GM12878 (cell line): ENCODE results near the gene NTM. TPM values are rescaled to one million over a fixed set of nuclear protein-coding genes. Genes with fewer than 3 reads are reported as not detected.

ENCODE experiments used
- ATAC-seq: fragments of 200-7000 bp; cut with Tn5 transposase; 3 replicates; pipeline ENCODE4 v1.9.1; 2020; ENCODE audit warnings: mild to moderate bottlenecking, moderate library complexity
- BruUV-seq: library from RNA; stranded (reverse); fragments of 400-500 nt; replicated peaks from 2 replicates; lab custom pipeline; 2021; lab: Mats Ljungman, UMichigan
- CTCF ChIA-PET: fragments of 300-600 bp; sonication (Branson Sonifier 250); formaldehyde crosslinking; extraction: SDS; loops from one replicate; lab custom pipeline; 2021; ENCODE audit warnings: inconsistent platforms; lab: Yijun Ruan, JAX
- POLR2A ChIA-PET: fragments of 350-600 bp; formaldehyde crosslinking; extraction: SDS; loops from one replicate; lab custom pipeline; 2021; ENCODE audit warnings: inconsistent platforms; lab: Charles Lee
- RAD21 ChIA-PET: fragments of 300-600 bp; sonication (Branson Sonifier 250); formaldehyde crosslinking; loops from one replicate; lab custom pipeline; 2023; ENCODE audit warnings: antibody characterized with exemption; ENCODE audit not compliant: unreplicated experiment; lab: Charles Lee
- SMC1A ChIA-PET: fragments of 300-600 bp; sonication (Branson Sonifier 250); formaldehyde crosslinking; loops from one replicate; lab custom pipeline; 2023; ENCODE audit not compliant: unreplicated experiment, uncharacterized antibody; lab: Charles Lee
- DNase-seq: peaks from one replicate; pipeline ENCODE4 v3.0.0-alpha.2; 2011; ENCODE audit warnings: low read depth, low spot score
- FAIRE-seq: peaks from 3 replicates; lab custom pipeline; 2011; peaks lifted over from hg19 to GRCh38; lab: Jason Lieb, UNC
- H2AFZ ChIP-seq: 2 replicates; pipeline ENCODE4 v1.6.0; 2011; ENCODE audit warnings: low read depth, low read length, control low read depth; ENCODE audit not compliant: control insufficient read depth
- H3K27ac ChIP-seq: 2 replicates; pipeline ENCODE4 v1.5.1; 2011; ENCODE audit warnings: control low read depth; ENCODE audit not compliant: control insufficient read depth, insufficient read depth
- H3K27me3 ChIP-seq, 2 experiments: replicated peaks in 1 of 2; 2 replicates each; pipeline versions ENCODE4 v1.6.0 to v1.6.1; 2011; ENCODE audit warnings: low read length in 1 of 2; ENCODE audit not compliant: control insufficient read depth in 2 of 2, insufficient read depth in 2 of 2
- H3K36me3 ChIP-seq, 2 experiments: 2 replicates each; pipeline ENCODE4 v1.5.1; 2011; ENCODE audit warnings: low read length in 1 of 2; ENCODE audit not compliant: control insufficient read depth in 2 of 2, insufficient read depth in 2 of 2
- H3K4me1 ChIP-seq: 2 replicates; pipeline ENCODE4 v1.6.1; 2011; ENCODE audit warnings: mild to moderate bottlenecking, low read length, moderate library complexity, mixed read lengths; ENCODE audit not compliant: control insufficient read depth, insufficient read depth
- H3K4me2 ChIP-seq: 2 replicates; pipeline ENCODE4 v1.6.0; 2011; ENCODE audit warnings: control low read depth; ENCODE audit not compliant: control insufficient read depth, insufficient read depth
- H3K4me3 ChIP-seq: fragments of 200-600 bp; sonication (generic); 2 replicates; pipeline ENCODE4 v1.5.1; 2016
- H3K79me2 ChIP-seq: 2 replicates; pipeline ENCODE4 v1.6.0; 2011; ENCODE audit warnings: low read length; ENCODE audit not compliant: control insufficient read depth, insufficient read depth
- H3K9ac ChIP-seq: 2 replicates; pipeline ENCODE4 v1.8.0; 2011; ENCODE audit warnings: low read length, control low read depth, mixed read lengths; ENCODE audit not compliant: control insufficient read depth, insufficient read depth
- H3K9me3 ChIP-seq: replicated peaks from 3 replicates; pipeline ENCODE4 v1.5.1; 2011; ENCODE audit warnings: mild to moderate bottlenecking, low read length; ENCODE audit not compliant: control insufficient read depth, insufficient read depth
- H4K20me1 ChIP-seq: 2 replicates; pipeline ENCODE4 v1.6.0; 2011; ENCODE audit not compliant: control insufficient read depth, insufficient read depth
- FOS ChIP-seq: IDR thresholded peaks from 3 replicates; pipeline ENCODE4 v1.6.1; 2011; ENCODE audit warnings: borderline replicate concordance; ENCODE audit not compliant: insufficient read length; ENCODE audit errors: extremely low read depth
- FOXM1 ChIP-seq: IDR thresholded peaks from 2 replicates; pipeline ENCODE4 v1.6.1; 2012; ENCODE audit warnings: low read depth, mild to moderate bottlenecking, inconsistent platforms, low read length, moderate library complexity
- IKZF1 ChIP-seq: fragments of 450-650 bp; conservative IDR thresholded peaks from 2 replicates; pipeline ENCODE4 v1.6.1; 2017; ENCODE audit warnings: antibody characterized with exemption, mild to moderate bottlenecking
- IRF4 ChIP-seq: IDR thresholded peaks from 2 replicates; pipeline ENCODE4 v1.6.1; 2011; ENCODE audit warnings: low read depth, low read length
- JUND ChIP-seq: IDR thresholded peaks from 2 replicates; pipeline ENCODE4 v1.6.1; 2012; ENCODE audit warnings: low read depth, mild to moderate bottlenecking, low read length, improper control_type of control experiment, moderate library complexity
- MEF2A ChIP-seq: IDR thresholded peaks from 2 replicates; pipeline ENCODE4 v1.6.1; 2011; ENCODE audit warnings: low read depth, mild to moderate bottlenecking, low read length, moderate library complexity; ENCODE audit not compliant: insufficient read depth
- MYC ChIP-seq: IDR thresholded peaks from 2 replicates; pipeline ENCODE4 v1.6.1; 2011; ENCODE audit warnings: mild to moderate bottlenecking, low read length, moderate library complexity, inconsistent platforms; ENCODE audit not compliant: insufficient read depth, insufficient replicate concordance, insufficient read length, severe bottlenecking
- NFYB ChIP-seq: IDR thresholded peaks from 2 replicates; pipeline ENCODE4 v1.6.1; 2011; ENCODE audit warnings: low read depth, mild to moderate bottlenecking, low read length, improper control_type of control experiment, moderate library complexity; ENCODE audit not compliant: insufficient read depth
- NR2F1 ChIP-seq: fragments of 450-650 bp; conservative IDR thresholded peaks from 2 replicates; pipeline ENCODE4 v1.6.1; 2017; ENCODE audit warnings: mild to moderate bottlenecking
- POLR2AphosphoS2 ChIP-seq: IDR thresholded peaks from 2 replicates; pipeline ENCODE4 v1.6.1; 2011; ENCODE audit warnings: low read depth, mild to moderate bottlenecking, low read length, improper control_type of control experiment, moderate library complexity
- RBBP5 ChIP-seq: fragments of 200-600 bp; sonication (generic); conservative IDR thresholded peaks from 2 replicates; pipeline ENCODE4 v1.6.1; 2016
- REST ChIP-seq: IDR thresholded peaks from 2 replicates; pipeline ENCODE4 v1.6.1; 2012; ENCODE audit warnings: mild to moderate bottlenecking, low read depth, low read length
- SPI1 ChIP-seq: IDR thresholded peaks from 2 replicates; pipeline ENCODE4 v1.6.1; 2011; ENCODE audit warnings: low read depth, mild to moderate bottlenecking, low read length, moderate library complexity, borderline replicate concordance; ENCODE audit not compliant: insufficient read depth
- SREBF2 ChIP-seq: IDR thresholded peaks from 2 replicates; pipeline ENCODE4 v1.6.1; 2012; ENCODE audit warnings: mild to moderate bottlenecking, low read length
- WGBS: methylation state at CpG from one replicate; pipeline ENCODE4 v1.1.6; 2016; ENCODE audit warnings: low lambda C conversion rate; ENCODE audit not compliant: insufficient replicate concordance, insufficient coverage; ENCODE audit errors: missing lambda C conversion rate; 5-methylcytosine and 5-hydroxymethylcytosine counted together
- in situ Hi-C: fragments of 300-500 bp; cut with MboI; formaldehyde crosslinking; loops from 9 replicates; pipeline ENCODE4 v1.14.3; 2018; ENCODE audit warnings: mixed read lengths
- intact Hi-C: fragments of 100-400 bp; cut with micrococcal nuclease; formaldehyde crosslinking; loops from one replicate; pipeline ENCODE4 v1.14.2; 2022; ENCODE audit not compliant: unreplicated experiment
- polyA plus RNA-seq, 11 experiments: library from polyadenylated mRNA; depleted of rRNA in 4 of 11; unstranded in 6 of 11; stranded (reverse) in 5 of 11; fragments of >200 nt; fragmentation: Nextera tagmentation in 4 of 11; fragmentation: Illumina TruSeq in 1 of 11; extraction: Ambion mirVana in 4 of 11; extraction: Trizol in 1 of 11; gene quantifications; 1 replicate in 1 of 11; 2 replicates in 10 of 11; pipeline versions ENCODE4 v1.2.1 to v1.2.3, GENCODE V29; 2011 to 2016; ENCODE audit warnings: inconsistent platforms in 2 of 11, missing spikeins in 2 of 11, low read depth in 1 of 11
- total RNA-seq, 4 experiments: library from RNA; depleted of rRNA in 3 of 4; stranded (reverse); fragments of >200 nt in 3 of 4; fragmentation: Illumina TruSeq in 1 of 4; extraction: Trizol in 1 of 4; gene quantifications; 2 replicates each; pipeline versions ENCODE4 v1.2.1 to v1.2.3, GENCODE V29; 2013 to 2021
- TF ChIP-seq, protein P1 (sequence below): IDR thresholded peaks from 2 replicates; pipeline ENCODE4 v1.6.1; 2012; ENCODE audit warnings: low read depth, low read length, improper control_type of control experiment
- TF ChIP-seq, protein P2 (sequence below): fragments of 450-650 bp; IDR thresholded peaks from 2 replicates; pipeline ENCODE4 v1.6.1; 2017; ENCODE audit warnings: borderline replicate concordance
- TF ChIP-seq, protein P3 (sequence below): IDR thresholded peaks from 2 replicates; pipeline ENCODE4 v1.6.1; 2012; ENCODE audit warnings: low read depth, low read length, improper control_type of control experiment

The NTM gene
- total and polyA plus RNA-seq, 10 of the 15 experiments (the other 5 are each of a cell fraction or from before 2014, with no cell fraction given): not detected

DNA sequence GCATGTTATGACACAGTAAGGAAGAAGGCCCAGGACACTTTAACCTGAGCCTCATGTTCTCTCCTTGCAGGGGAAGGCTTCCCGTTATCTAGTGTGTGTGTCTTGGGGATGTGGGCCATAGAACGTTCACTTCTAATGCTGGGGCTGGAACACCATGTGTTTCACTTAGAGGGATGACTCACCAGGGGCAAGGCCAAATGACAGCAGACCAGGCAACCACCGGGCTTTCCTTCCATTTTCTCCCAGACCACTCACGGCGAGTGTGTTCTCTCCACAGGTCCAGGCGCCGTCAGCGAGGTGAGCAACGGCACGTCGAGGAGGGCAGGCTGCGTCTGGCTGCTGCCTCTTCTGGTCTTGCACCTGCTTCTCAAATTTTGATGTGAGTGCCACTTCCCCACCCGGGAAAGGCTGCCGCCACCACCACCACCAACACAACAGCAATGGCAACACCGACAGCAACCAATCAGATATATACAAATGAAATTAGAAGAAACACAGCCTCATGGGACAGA is 964.4 kb downstream of the NTM start (continued):
- TF ChIP-seq REST (no peak), JUND (no peak), SREBF2 (no peak)
- TF ChIP-seq, protein P1, sequence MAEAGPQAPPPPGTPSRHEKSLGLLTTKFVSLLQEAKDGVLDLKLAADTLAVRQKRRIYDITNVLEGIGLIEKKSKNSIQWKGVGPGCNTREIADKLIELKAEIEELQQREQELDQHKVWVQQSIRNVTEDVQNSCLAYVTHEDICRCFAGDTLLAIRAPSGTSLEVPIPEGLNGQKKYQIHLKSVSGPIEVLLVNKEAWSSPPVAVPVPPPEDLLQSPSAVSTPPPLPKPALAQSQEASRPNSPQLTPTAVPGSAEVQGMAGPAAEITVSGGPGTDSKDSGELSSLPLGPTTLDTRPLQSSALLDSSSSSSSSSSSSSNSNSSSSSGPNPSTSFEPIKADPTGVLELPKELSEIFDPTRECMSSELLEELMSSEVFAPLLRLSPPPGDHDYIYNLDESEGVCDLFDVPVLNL: no peak

DNA sequence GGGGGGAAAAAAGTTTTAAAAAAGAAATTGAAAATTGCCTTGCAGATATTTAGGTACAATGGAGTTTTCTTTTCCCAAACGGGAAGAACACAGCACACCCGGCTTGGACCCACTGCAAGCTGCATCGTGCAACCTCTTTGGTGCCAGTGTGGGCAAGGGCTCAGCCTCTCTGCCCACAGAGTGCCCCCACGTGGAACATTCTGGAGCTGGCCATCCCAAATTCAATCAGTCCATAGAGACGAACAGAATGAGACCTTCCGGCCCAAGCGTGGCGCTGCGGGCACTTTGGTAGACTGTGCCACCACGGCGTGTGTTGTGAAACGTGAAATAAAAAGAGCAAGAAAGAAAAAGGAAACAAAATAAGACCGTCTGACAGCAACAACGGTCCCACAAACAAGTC is 964.9 kb downstream of the NTM start:
- no peak for ATAC-seq
- Histone ChIP-seq H3K79me2 (no peaks in the 10 kb centered on the region), H3K9me3 (no peaks in the 10 kb centered on the region), H3K9ac (no peak overlapping the region), H3K27ac (no peak overlapping the region), H3K36me3 (no peaks in the 10 kb centered on the region), H3K4me3 (no peak overlapping the region), H4K20me1 (no peaks in the 10 kb centered on the region), H3K4me1 (peaks cover 11% of the 10 kb centered on the region), H3K4me2 (no peak overlapping the region), H2AFZ (no peak overlapping the region), H3K27me3 (no peaks in the 10 kb centered on the region)
- CTCF ChIA-PET: no interaction called here
- 59% methylated on average over 14 of the region's 14 CpGs for WGBS
- intact Hi-C loops: no loop called here
- POLR2A ChIA-PET: no interaction called here
- in situ Hi-C loops: no loop called here
- BruUV-seq: no TSS peak
- no peak for DNase-seq
- SMC1A ChIA-PET: no interaction called here
- RAD21 ChIA-PET: no interaction called here
- no peak for FAIRE-seq
- TF ChIP-seq RBBP5 (no peak), MEF2A (no peak), FOS (no peak), IRF4 (no peak), NR2F1 (no peak), MYC (no peak), NFYB (no peak), POLR2AphosphoS2 (no peak), IKZF1 (no peak), FOXM1 (no peak), SPI1 (no peak)
- TF ChIP-seq, protein P2, sequence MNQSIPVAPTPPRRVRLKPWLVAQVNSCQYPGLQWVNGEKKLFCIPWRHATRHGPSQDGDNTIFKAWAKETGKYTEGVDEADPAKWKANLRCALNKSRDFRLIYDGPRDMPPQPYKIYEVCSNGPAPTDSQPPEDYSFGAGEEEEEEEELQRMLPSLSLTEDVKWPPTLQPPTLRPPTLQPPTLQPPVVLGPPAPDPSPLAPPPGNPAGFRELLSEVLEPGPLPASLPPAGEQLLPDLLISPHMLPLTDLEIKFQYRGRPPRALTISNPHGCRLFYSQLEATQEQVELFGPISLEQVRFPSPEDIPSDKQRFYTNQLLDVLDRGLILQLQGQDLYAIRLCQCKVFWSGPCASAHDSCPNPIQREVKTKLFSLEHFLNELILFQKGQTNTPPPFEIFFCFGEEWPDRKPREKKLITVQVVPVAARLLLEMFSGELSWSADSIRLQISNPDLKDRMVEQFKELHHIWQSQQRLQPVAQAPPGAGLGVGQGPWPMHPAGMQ: no peak
- TF ChIP-seq, protein P3, sequence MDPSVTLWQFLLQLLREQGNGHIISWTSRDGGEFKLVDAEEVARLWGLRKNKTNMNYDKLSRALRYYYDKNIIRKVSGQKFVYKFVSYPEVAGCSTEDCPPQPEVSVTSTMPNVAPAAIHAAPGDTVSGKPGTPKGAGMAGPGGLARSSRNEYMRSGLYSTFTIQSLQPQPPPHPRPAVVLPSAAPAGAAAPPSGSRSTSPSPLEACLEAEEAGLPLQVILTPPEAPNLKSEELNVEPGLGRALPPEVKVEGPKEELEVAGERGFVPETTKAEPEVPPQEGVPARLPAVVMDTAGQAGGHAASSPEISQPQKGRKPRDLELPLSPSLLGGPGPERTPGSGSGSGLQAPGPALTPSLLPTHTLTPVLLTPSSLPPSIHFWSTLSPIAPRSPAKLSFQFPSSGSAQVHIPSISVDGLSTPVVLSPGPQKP: no peak
